Transverse colon (tissue), 4 donors: Measurements from ENCODE around the gene CDH12. TPM values are rescaled to one million over a fixed set of nuclear protein-coding genes. Genes with fewer than 3 reads are reported as not detected.

Experiments
- DNase-seq: peaks from one replicate; pipeline ENCODE4 v3.0.0-alpha.2; 2019
- H3K27ac ChIP-seq, 4 donors: fragments of 200-600 bp; sonication (generic); 2 replicates each; pipeline ENCODE4 v1.5.1; 2016 to 2018; ENCODE audit warnings: inconsistent platforms in 4 of 4
- H3K27me3 ChIP-seq: fragments of 200-600 bp; sonication (generic); 2 replicates; pipeline ENCODE4 v1.5.1; 2017; ENCODE audit warnings: inconsistent platforms
- H3K36me3 ChIP-seq, 4 donors: fragments of 200-600 bp; sonication (generic); 2 replicates each; pipeline ENCODE4 v1.5.1; 2017 to 2019; ENCODE audit warnings: inconsistent platforms in 4 of 4
- H3K4me1 ChIP-seq, 4 donors: fragments of 200-600 bp; sonication (generic); 2 replicates each; pipeline ENCODE4 v1.5.1; 2017 to 2020; ENCODE audit warnings: inconsistent platforms in 4 of 4
- H3K4me3 ChIP-seq, 4 donors: fragments of 200-600 bp; sonication (generic); 1 replicate in 1 of 4; 2 replicates in 3 of 4; pipeline versions ENCODE4 v1.5.1 to v1.6.1; 2017 to 2019; ENCODE audit warnings: inconsistent platforms in 4 of 4
- H3K9me3 ChIP-seq, 2 donors: fragments of 200-600 bp; sonication (generic); 2 replicates each; pipeline ENCODE4 v1.5.1; 2017 to 2019; ENCODE audit warnings: inconsistent platforms in 2 of 2
- CTCF ChIP-seq, 5 experiments: fragments of 200-600 bp in 3 of 5; fragments of 450-650 bp in 2 of 5; sonication (generic) in 3 of 5; IDR thresholded peaks; 1 replicate in 2 of 5; 2 replicates in 3 of 5; pipeline ENCODE4 v1.5.1; 2016 to 2017; ENCODE audit warnings: antibody characterized with exemption in 5 of 5, inconsistent platforms in 3 of 5, mild to moderate bottlenecking in 2 of 5, moderate library complexity in 1 of 5
- EP300 ChIP-seq: sonication (generic); formaldehyde crosslinking; IDR thresholded peaks from one replicate; pipeline ENCODE4 v1.6.1; 2017; ENCODE audit warnings: antibody characterized with exemption, low read depth
- POLR2A ChIP-seq: fragments of 450-650 bp; IDR thresholded peaks from one replicate; pipeline ENCODE4 v1.6.1; 2016; ENCODE audit warnings: antibody characterized with exemption, mild to moderate bottlenecking, moderate library complexity
- POLR2AphosphoS5 ChIP-seq, 3 donors: sonication (generic); formaldehyde crosslinking; IDR thresholded peaks; one replicate each; pipeline ENCODE4 v1.6.1; 2016; ENCODE audit warnings: antibody characterized with exemption in 3 of 3
- WGBS, 2 donors: methylation state at CpG; one replicate each; pipeline ENCODE4 v1.1.5; 2018; ENCODE audit warnings: low coverage in 1 of 2; 5-methylcytosine and 5-hydroxymethylcytosine counted together
- in situ Hi-C, 4 donors: fragments of 200-750 bp; cut with MboI; loops; one replicate each; pipeline versions ENCODE4 v1.15.0 to v1.15.1; 2017; ENCODE audit warnings: low sequenced_read_pairs in 3 of 4, low pct_ligation_motif_present in 1 of 4, low pct_unique_long_range_greater_than_20kb in 1 of 4
- intact Hi-C: fragments of 100-400 bp; cut with DNase I; formaldehyde crosslinking; loops from one replicate; pipeline ENCODE4 v1.15.1; 2023; ENCODE audit warnings: low total_unique reads
- total RNA-seq, 4 donors: library from RNA; depleted of rRNA; stranded (reverse); fragments of >200 nt; gene quantifications; one replicate each; pipeline ENCODE4 v1.1.0, GENCODE V29; 2016

Gene CDH12
- total RNA-seq, 4 donors from 2014 or later: 0.14 TPM; not detected in 3

- Histone ChIP-seq H3K27me3 (no peaks in the 10 kb centered on the region), H3K4me3 (no peak overlapping the region), H3K36me3 (no peaks in the 10 kb centered on the region), H3K27ac (no peak overlapping the region), H3K4me1 (no peaks in the 10 kb centered on the region), H3K9me3 (no peaks in the 10 kb centered on the region)
- WGBS, 2 donors: 33 to 48% methylated on average over 2 of the region's 2 CpGs
- TF ChIP-seq CTCF (IDR thresholded peaks at IDR 0.05): no peak
- no peak for TF ChIP-seq POLR2AphosphoS5 (IDR thresholded peaks at IDR 0.05)
- TF ChIP-seq EP300: no peak
- no peak for TF ChIP-seq POLR2A
- in situ Hi-C loops (no loop called here), intact Hi-C loops (no loop called here)
- DNase-seq: no peak
Measured at GRCh38 chr5:22594491-22594890, 258.7 kb downstream of the CDH12 start.

- Histone ChIP-seq H3K9me3 (no peaks in the 10 kb centered on the region), H3K27me3 (no peaks in the 10 kb centered on the region), H3K4me3 (no peak overlapping the region), H3K36me3 (no peaks in the 10 kb centered on the region), H3K4me1 (no peaks in the 10 kb centered on the region), H3K27ac (no peak overlapping the region)
- DNase-seq: no peak
- intact Hi-C loops: no loop called here
- in situ Hi-C loops: no loop called here
- TF ChIP-seq POLR2A: no peak
- TF ChIP-seq CTCF (IDR thresholded peaks at IDR 0.05): no peak
- no peak for TF ChIP-seq EP300
- TF ChIP-seq POLR2AphosphoS5 (IDR thresholded peaks at IDR 0.05): no peak
- 67 to 84% methylated on average over 1 of the region's 1 CpG for WGBS, 2 donors
Measured at GRCh38 chr5:22593592-22593991, 259.6 kb downstream of the CDH12 start.

DNA sequence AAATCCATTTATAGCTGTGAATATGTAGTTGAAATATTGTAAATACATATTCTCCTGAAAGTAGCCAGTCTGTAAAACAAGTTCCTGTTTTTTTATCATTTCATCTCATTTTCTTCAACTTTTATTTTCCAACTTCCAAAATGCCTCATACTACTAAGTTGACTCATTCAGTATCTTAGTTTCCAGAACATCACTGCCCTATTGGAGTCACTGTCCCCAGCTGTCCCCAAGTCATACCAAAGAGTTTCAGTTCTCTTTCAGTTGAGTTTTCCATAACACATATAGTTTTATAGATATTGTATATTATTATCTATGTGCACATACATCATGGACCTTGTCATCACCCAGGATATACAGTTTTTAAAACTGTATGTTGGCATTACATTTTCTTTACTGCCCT, 261.7 kb downstream of the CDH12 start:
- DNase-seq: no peak
- Histone ChIP-seq H3K4me1 (no peaks in the 10 kb centered on the region), H3K27ac (no peak overlapping the region), H3K9me3 (no peaks in the 10 kb centered on the region), H3K27me3 (no peaks in the 10 kb centered on the region), H3K36me3 (no peaks in the 10 kb centered on the region), H3K4me3 (no peak overlapping the region)
- TF ChIP-seq POLR2AphosphoS5 (IDR thresholded peaks at IDR 0.05) (no peak), EP300 (no peak), POLR2A (no peak), CTCF (IDR thresholded peaks at IDR 0.05) (no peak)
- in situ Hi-C loops: no loop called here
- intact Hi-C loops: no loop called here

DNA sequence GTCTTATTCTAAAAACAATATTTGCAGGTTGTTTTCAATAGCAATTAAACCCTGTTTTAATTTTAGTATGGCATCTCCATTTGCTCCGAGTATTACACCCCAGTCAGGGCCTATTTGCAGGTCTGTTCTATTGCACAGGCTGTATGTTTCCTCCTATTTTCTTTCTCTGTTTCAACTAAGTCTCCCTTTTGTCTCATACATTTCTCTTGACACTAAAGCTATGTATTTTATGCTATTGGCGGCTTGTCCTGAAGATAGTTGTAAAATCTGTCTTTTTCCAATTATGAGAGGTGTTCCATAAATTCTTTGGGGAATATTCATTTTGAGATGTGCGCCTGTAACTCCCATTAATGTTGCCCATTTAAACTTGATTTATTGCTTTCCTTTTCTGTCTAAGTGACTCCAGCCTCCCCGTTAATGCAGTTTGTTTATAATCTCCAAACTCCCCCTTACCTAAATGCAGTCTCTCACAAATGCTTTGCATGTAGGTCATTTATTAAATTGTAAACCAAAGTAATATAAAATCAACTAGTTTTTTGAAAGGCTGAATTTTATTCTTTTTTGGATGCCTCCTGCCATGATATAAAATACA, 262.4 kb downstream of the CDH12 start:
- no peak for DNase-seq
- WGBS, 2 donors: 64 to 66% methylated on average over 4 of the region's 4 CpGs
- no peaks in the 10 kb centered on the region for H3K36me3 ChIP-seq
- H3K27me3 ChIP-seq: no peaks in the 10 kb centered on the region
- no peaks in the 10 kb centered on the region for H3K9me3 ChIP-seq
- no peaks in the 10 kb centered on the region for H3K4me1 ChIP-seq
- in situ Hi-C loops: no loop called here
- no peak overlapping the region for H3K27ac ChIP-seq
- H3K4me3 ChIP-seq: no peak overlapping the region
- intact Hi-C loops: no loop called here
- TF ChIP-seq EP300: no peak

GRCh38 chr5:22577711-22578110, 275.4 kb downstream of the CDH12 start:
- in situ Hi-C loops: no loop called here
- Histone ChIP-seq H3K36me3 (no peaks in the 10 kb centered on the region), H3K4me1 (no peaks in the 10 kb centered on the region), H3K9me3 (no peaks in the 10 kb centered on the region), H3K27ac (no peak overlapping the region), H3K27me3 (no peaks in the 10 kb centered on the region), H3K4me3 (no peak overlapping the region)
- intact Hi-C loops: no loop called here
- TF ChIP-seq POLR2AphosphoS5 (IDR thresholded peaks at IDR 0.05) (no peak), POLR2A (no peak), CTCF (IDR thresholded peaks at IDR 0.05) (no peak), EP300 (no peak)
- no peak for DNase-seq
- WGBS, 2 donors: 36 to 46% methylated on average over 1 of the region's 1 CpG
